Fibroblast of skin of scalp (primary cell): ENCODE data around the gene MBNL2.

ENCODE experiments used
- DNase-seq: peaks from one replicate; pipeline ENCODE4 v3.0.0-alpha.2; 2013

Gene MBNL2

GRCh38 chr13:97211300-97211699, 10.8 kb upstream of the MBNL2 start:
- peak; percentile 35 for DNase-seq

GRCh38 chr13:97212004-97212403, 10.1 kb upstream of the MBNL2 start:
- no peak for DNase-seq

GRCh38 chr13:97212601-97213040, 9.5 kb upstream of the MBNL2 start:
- peak; percentile 57 for DNase-seq

GRCh38 chr13:97214921-97215320, 7.2 kb upstream of the MBNL2 start:
- DNase-seq: no peak

GRCh38 chr13:97215325-97215724, 6.8 kb upstream of the MBNL2 start:
- DNase-seq: no peak

- no peak for DNase-seq
Measured at GRCh38 chr13:97219226-97219625, 2.9 kb upstream of the MBNL2 start.

- no peak for DNase-seq
Measured at GRCh38 chr13:97220151-97220900, 1.8 kb upstream of the MBNL2 start.

GRCh38 chr13:97221046-97221445, 1.1 kb upstream of the MBNL2 start:
- DNase-seq: no peak

- DNase-seq: no peak
Measured at GRCh38 chr13:97221466-97221865, 667 bp upstream of the MBNL2 start.

GRCh38 chr13:97223037-97223710, 1.0 kb downstream of the MBNL2 start:
- DNase-seq: peak; percentile 61

GRCh38 chr13:97223711-97224541, 1.8 kb downstream of the MBNL2 start:
- peak; percentile 93 for DNase-seq

GRCh38 chr13:97224544-97225300, 2.6 kb downstream of the MBNL2 start:
- DNase-seq: no peak

GRCh38 chr13:97225533-97225932, 3.4 kb downstream of the MBNL2 start:
- DNase-seq: no peak

- no peak for DNase-seq
Measured at GRCh38 chr13:97226013-97226412, 3.9 kb downstream of the MBNL2 start.

GRCh38 chr13:97226788-97227627, 4.9 kb downstream of the MBNL2 start:
- DNase-seq: no peak

GRCh38 chr13:97228850-97229521, 6.9 kb downstream of the MBNL2 start:
- DNase-seq: peak; percentile 54

GRCh38 chr13:97229699-97230098, 7.6 kb downstream of the MBNL2 start:
- DNase-seq: no peak

GRCh38 chr13:97231118-97231828, 9.1 kb downstream of the MBNL2 start:
- no peak for DNase-seq

- DNase-seq: peak; percentile 60
Measured at GRCh38 chr13:97231829-97232196, 9.7 kb downstream of the MBNL2 start.

GRCh38 chr13:97233499-97233898, 11.4 kb downstream of the MBNL2 start:
- DNase-seq: no peak
